WTC11 (cell line): Measurements from ENCODE around the gene ABTB2.

Experiments
- ATF3 ChIP-seq: sonication (generic); formaldehyde crosslinking; conservative IDR thresholded peaks from 2 replicates; pipeline ENCODE4 v1.8.1; 2022; ENCODE audit warnings: mild to moderate bottlenecking, missing genetic modification reagents
- CTCF ChIP-seq: fragments of 200-600 bp; IDR thresholded peaks from 2 replicates; pipeline ENCODE4 v1.8.0; 2022; ENCODE audit warnings: antibody characterized with exemption
- STAT6 ChIP-seq: sonication (generic); formaldehyde crosslinking; conservative IDR thresholded peaks from 2 replicates; pipeline ENCODE4 v1.8.1; 2023; ENCODE audit warnings: mild to moderate bottlenecking, low read depth, missing genetic modification reagents, moderate library complexity
- USF2 ChIP-seq: sonication (generic); formaldehyde crosslinking; IDR thresholded peaks from 2 replicates; pipeline ENCODE4 v1.8.1; 2023; ENCODE audit warnings: mild to moderate bottlenecking, missing genetic modification reagents, moderate library complexity
- ZNF219 ChIP-seq: sonication (generic); formaldehyde crosslinking; IDR thresholded peaks from 2 replicates; pipeline ENCODE4 v1.8.0; 2023; ENCODE audit warnings: missing genetic modification reagents, mild to moderate bottlenecking, borderline replicate concordance
- ZNF512 ChIP-seq: sonication (generic); formaldehyde crosslinking; IDR thresholded peaks from 2 replicates; pipeline ENCODE4 v1.8.1; 2022; ENCODE audit warnings: missing genetic modification reagents, borderline replicate concordance

- no peak for TF ChIP-seq STAT6 (CRISPR knock-in tag)
- no peak for TF ChIP-seq ZNF512 (CRISPR knock-in tag)
- no peak for TF ChIP-seq CTCF
- no peak for TF ChIP-seq USF2 (CRISPR knock-in tag)
- TF ChIP-seq ZNF219 (CRISPR knock-in tag) = no peak
- no peak for TF ChIP-seq ATF3
Measured at GRCh38 chr11:34318111-34319037, 39.4 kb downstream of the ABTB2 start.
